Ammon's horn (tissue), 1 donor: ENCODE results near the gene SLC6A6.

ENCODE experiments used
- DNase-seq: peaks from one replicate; pipeline ENCODE4 v3.0.0-alpha.2; 2016; ENCODE audit warnings: low spot score

The SLC6A6 gene

GRCh38 chr3:14488286-14489041 is 86.1 kb downstream of the SLC6A6 start:
- no peak for DNase-seq

DNA sequence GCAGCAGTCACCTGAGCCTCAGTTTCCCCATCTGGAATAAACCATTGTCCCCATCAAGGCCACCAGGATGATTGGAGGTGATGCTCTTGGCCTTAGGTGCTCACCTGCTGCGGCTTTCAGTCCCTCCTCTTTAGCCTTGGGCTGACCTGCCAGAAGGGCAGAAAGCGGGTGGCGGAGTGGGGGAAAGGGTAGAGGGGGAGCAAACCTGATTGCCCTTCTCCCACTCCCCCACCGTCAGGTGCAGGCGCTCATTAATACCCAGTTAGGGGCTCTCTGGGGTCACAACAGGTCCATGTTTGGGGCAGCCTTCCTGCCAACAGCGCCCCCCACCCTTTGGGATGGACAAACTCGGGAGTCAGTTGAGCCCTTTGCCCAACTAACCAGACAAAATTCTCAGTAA is 87.2 kb downstream of the SLC6A6 start:
- DNase-seq, result no peak

GRCh38 chr3:14490255-14490654 is 87.8 kb downstream of the SLC6A6 start:
- DNase-seq, result no peak

GRCh38 chr3:14490831-14491230 is 88.4 kb downstream of the SLC6A6 start:
- no peak for DNase-seq

DNA sequence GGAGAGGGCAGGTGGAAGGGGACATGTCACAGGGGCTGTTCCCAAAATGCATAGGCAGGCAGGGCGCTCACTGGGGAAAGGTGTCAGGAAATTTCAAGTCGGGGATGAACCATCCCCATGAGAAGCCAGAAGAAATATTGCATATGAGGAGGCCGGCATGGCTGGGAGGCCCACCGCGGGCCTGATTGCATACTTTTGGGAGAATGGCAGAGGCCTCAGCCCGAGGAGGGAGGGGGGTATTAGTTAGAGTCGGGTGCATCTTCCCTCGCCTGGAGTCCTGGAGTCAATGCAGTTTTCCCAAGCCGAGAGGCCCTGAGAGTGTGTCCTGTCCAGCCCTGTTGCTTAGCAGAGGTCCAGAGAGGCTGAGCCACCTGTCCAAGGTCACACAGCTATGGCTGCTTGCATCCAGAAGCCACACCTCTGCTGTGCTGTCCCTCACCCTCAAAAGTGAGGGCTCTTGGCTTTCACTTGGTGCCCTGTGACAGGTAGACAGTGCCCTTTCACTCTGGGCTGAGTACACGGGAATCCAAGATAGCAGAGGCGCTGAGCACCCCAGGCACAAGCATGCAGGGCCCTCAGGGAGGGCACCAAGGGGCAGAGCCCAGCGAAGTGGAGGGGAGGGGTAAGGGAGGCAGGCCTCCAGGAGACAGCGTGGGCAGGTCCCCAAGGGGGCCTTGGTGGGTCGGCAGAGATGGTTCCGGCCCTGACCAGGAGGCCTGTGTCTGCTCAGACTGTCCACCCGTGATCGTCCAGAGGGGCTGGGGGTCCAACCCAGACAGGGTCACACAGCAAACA is 89.2 kb downstream of the SLC6A6 start:
- DNase-seq, result no peak

GRCh38 chr3:14492948-14493881 is 90.8 kb downstream of the SLC6A6 start:
- DNase-seq, result no peak

DNA sequence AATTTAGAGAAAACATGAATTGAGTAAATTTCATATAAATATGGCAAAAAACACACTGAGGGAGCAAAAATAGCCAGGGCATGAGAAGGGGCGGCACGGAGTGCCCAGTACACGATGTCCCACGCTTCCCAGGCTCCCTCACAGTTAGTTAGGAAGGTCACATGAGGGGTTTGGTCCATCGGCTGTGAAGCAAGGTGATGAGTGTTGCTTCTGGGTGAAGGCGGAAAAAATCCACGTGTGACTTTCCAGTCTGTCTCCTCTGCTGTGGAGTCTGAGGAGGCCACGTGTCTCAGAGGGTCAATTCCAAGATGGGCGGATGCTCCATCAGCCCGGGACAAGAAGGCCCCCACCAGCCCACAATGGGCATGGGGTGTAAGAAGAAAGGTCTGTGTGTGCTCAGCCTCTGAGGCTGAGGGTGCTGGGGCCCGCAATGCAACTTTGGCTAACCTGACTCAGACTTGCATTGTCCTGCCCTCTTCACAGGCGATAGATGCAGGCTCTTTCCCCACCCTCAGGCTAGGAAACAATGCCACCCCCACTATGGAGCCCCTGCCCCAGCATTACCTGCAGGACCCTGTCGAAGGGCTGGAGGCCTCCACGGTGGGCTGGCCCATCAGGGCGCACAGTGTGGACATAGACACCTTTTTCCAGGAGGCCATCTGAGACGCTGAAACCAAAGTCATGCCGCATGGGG is 92.0 kb downstream of the SLC6A6 start:
- DNase-seq, result no peak

- DNase-seq, result no peak
Measured at GRCh38 chr3:14494973-14495300, 92.5 kb downstream of the SLC6A6 start.

DNA sequence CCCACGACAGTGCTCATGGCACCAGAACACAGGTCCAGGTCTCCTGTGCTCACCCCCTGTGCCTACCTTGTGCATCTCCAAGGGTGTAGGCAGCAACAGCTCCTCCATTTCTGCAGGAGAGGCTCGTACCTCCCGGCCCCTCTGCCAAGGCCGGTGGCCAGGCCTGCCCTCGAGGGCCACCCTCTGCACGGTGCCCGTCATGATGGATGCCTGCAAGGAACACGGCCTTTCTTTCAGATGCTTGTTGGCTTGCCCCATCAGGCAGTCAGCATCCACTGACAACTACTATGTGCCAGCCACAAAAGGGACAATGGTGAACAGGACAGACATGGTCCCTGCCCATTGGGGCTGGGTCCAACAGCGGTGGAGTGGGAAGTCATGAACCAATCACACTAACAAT is 93.9 kb downstream of the SLC6A6 start:
- no peak for DNase-seq

GRCh38 chr3:14497321-14497720 is 94.9 kb downstream of the SLC6A6 start:
- DNase-seq, result no peak

- DNase-seq, result no peak
Measured at GRCh38 chr3:14502472-14502871, 100.1 kb downstream of the SLC6A6 start.

DNA sequence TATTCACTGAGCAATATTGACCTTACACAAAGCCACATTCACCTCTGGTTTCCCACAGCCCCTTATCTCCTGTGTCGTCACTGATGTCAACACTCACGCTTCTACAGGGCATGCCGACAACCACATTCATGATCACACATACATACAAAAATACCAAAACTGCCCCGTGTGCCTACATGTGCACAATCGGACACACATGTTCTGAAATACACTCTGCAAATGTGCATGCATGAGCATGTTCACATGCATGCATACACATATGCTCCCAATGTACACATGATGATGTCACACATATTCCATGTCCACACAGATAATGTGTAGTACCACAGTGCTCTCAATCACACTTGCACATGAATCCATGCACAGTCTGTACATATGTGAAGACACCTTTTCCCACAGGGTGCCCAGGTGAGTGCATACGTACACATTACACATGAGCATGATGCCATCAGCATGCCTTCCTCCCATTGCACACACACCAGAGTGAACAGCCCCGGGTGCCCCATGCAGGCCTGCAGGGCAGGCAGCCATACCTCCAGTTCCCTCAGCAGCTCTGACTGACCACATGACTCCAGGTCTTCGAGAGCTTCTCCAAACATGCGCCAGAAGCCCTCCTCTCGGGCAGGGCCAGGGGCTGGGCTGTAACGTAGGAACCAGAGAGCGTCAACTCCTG is 100.8 kb downstream of the SLC6A6 start:
- DNase-seq, result no peak

DNA sequence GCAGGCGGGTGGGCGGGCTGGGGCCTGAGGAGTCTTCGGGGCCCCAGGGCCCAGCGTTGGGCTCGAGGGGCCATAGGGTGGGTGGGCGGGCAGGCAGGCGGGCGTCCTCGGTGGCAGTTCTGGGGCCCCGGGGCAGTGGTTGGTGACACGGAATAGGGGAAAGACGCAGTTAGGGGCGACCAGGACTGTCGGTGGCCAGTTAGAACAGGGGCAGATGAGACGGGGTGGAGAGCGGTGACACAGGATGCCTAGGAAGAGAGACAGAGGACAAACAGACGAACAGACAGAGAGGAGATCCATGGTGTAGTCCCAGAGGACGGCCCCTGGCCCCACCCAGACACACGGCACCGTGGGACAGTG is 101.3 kb downstream of the SLC6A6 start:
- DNase-seq, result no peak

- no peak for DNase-seq
Measured at GRCh38 chr3:14505001-14505802, 102.8 kb downstream of the SLC6A6 start.

GRCh38 chr3:14505803-14506500 is 103.5 kb downstream of the SLC6A6 start:
- DNase-seq, result no peak

- no peak for DNase-seq
Measured at GRCh38 chr3:14506626-14507304, 104.4 kb downstream of the SLC6A6 start.

GRCh38 chr3:14507305-14507741 is 104.9 kb downstream of the SLC6A6 start:
- no peak for DNase-seq

- DNase-seq, result no peak
Measured at GRCh38 chr3:14507757-14508504, 105.5 kb downstream of the SLC6A6 start.

GRCh38 chr3:14508505-14508819 is 106.1 kb downstream of the SLC6A6 start:
- no peak for DNase-seq
